A673 (cell line): ENCODE results near the gene LARP7.

ENCODE experiments used
- CTCF ChIP-seq: fragments of 300-800, 200-600 bp; sonication (generic); conservative IDR thresholded peaks from 2 replicates; pipeline ENCODE4 v1.5.1; 2017; ENCODE audit warnings: low read depth, mild to moderate bottlenecking, antibody characterized with exemption, low read length, moderate library complexity, mixed read lengths
- EZH2 ChIP-seq: fragments of 200-600 bp; sonication (generic); IDR thresholded peaks from 2 replicates; pipeline ENCODE4 v1.6.1; 2017; ENCODE audit warnings: borderline replicate concordance, low read depth, mild to moderate bottlenecking, mixed read lengths, antibody characterized with exemption, low read length; ENCODE audit not compliant: poor library complexity, severe bottlenecking

- TF ChIP-seq CTCF (no peak), EZH2 (no peak)
These were observed 13.4 kb downstream of the LARP7 start for GRCh38 chr4:112650332-112650731.
